HTERT RPE-1 (cell line): ENCODE data around the gene USP6NL.

Source experiments
- in situ Hi-C: fragments of 300-500 bp; cut with MboI; formaldehyde crosslinking; loops from 4 replicates; pipeline ENCODE4 v1.14.3; 2020; ENCODE audit warnings: low sequenced_read_pairs

USP6NL gene

DNA sequence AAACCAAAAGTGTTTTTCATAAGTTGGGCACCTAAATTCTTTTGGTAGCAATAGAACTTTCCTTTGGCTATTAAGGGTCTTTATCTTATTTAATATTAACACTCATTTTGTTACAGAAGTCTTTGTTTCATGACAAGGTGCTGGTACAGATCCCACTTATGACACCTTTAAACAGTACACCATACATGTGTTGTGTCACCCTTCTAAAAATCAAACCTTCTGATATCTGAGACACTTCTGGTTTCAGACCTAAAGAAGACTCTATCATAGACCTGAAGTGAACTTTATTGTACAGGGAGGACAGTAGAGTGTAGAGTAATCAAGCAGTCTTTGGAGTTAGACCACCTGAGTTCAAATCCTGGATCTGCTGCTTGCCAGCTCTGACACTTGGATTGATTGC, 5.8 kb upstream of the USP6NL start:
- in situ Hi-C loops = no loop called here

DNA sequence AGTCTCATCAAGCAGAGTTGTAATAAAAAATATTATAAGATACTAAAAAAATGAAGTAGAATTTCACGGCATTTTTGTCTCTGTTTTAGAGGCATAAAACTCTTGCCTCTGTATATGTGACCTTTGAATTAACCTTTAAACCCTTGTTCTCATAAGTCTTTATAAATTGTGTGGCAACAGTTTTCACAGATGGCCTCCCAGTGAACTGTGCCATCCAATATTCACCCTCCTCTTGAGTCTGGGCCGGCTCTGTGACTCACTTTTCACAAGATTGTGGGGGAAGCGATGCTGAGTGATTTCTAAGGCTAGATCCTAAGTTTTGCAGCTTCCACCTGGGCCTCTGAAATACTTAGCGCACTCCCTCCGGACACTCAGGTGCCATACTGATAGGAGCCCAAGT, 4.6 kb upstream of the USP6NL start:
- in situ Hi-C loops = no loop called here

DNA sequence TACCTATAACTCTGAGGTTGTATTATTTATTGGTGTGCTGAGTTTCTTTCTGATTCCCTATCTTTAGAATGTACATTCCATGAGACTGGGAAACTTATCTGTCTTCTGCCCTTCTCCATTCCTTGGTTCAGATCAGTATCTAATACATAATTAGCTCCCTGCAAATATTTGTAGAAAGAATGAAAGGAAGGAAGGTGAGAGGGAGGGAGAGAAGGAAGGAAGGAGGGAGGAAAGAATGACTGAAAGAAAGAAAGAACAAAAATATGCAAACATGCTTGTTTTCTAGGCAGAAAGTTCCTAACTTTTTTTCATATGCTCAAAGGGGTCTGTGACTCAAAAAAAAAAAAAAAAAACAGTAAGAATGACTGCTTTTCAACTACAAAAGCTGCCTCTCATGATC, 3.9 kb upstream of the USP6NL start:
- in situ Hi-C loops = no loop called here

DNA sequence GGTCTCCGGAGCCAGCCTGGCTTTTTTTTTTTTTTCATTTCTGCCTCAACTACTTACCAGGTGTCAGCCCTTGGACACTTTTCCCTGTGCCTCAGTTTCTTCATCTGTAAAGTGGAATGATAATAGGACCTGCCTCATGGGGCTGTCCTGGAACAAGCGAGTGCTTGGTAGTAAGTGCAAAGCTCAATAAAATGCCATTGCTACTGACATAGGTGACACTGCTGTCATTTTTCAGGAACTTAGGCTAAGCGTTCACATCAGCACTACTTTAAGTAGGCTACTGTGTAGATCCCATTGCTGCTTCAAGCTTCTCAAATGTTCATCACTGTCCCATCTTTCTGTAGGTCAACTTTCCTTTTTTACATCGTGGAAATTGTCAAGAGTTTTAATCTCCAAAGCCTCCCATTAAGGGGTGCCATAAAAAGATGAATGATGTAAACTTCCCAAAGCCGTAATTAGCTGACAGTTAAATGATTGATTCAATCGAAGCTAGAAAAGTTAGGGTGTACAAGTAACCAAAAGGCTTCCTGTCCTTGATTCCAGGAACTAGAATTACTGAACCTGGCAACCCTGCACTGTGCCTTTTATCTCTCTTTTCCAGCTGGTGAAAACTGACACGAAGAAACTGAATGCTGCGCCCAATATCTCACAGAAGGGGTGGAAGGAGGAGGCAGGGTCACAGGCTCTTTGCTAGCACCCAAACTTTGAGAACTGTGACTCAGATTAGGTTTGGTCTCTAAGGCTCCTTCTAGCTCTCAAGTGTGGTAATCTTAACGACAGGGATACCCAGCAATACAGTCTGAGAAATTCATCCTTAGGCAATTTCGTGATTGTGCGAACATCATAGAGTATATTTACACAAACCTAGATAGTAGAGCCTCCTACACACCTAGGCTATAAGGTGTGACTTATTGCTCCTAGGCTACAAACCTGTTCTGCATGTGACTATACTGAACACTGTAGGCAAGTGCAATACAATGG, 861 bp upstream of the USP6NL start:
- in situ Hi-C loops = no loop called here

DNA sequence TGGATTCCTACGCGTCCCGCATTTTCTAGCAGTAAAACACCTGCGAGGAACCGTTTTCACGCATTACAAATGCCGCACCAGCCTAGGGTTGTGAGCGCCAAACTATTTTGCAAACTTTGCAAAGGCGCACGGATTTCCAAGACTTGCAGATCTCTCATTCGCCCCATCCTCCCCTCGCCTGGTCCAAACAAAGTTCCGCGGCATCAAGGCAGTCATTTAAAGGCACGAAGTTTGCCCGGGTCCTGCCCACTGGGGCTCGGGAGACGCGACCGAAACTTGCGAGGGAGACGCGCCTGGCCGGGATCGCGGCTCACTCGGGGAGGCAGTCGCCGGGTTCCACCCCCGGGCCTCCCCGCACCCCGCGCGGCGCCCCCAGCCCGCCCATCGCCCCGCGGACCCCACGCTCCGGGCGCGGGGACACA, 613 bp downstream of the USP6NL start:
- in situ Hi-C loops = no loop called here

DNA sequence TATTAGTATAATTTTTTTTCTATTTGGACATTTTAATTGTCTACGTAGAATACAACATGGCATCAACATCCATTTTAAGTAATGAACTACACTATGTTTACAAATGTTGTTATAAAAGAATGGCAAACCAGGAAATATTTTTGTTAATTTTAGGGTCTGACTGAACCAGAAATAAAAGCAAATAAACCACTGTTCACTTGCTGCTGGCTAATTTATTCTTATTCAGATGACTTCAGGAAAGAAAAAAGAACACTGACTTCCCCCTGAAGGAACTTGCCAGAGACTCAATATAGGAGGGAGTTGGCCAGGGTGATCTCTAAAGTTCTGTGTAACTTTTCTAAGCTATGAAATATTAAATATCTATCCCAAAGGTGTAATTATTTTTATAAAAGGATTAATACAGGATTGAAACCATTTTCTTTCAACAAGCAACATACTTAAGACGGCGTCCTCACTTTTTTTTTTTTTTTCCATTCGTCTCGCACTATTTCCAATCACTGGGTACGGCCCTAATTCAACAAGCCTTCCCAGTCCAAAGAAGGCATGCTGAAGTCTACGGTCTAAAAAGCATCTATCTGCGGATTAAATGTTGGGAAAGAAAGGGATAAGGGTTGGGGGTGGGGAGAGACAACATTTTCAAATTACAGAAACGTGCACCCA, 1.2 kb downstream of the USP6NL start:
- in situ Hi-C loops = no loop called here

DNA sequence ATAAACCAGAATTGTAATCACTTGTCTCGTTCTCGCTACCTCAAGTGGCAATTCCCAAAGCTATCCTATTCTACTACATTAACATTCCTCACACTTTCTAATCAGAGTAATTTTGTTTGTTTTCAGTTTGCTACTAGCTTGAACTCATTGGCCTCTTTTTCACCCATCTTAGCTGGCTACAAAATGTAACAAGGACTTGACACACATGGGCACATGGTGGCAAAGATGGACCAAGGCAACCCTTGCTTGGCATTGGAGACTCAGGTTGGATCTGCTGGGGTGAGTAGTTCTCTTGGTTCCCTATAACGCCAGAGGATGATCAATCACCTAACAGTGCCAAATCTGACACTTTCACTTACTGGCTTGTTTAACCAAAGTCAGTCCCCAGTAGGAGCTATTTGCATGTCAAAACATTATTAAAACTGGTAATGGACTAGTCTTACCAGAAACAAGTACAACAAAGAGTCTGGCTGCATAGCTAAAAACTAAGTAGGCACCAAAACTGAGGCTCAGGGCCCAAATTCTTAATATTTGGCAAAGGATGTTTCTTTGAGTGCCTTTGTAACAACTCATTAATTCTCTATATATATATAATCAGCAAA, 1.9 kb downstream of the USP6NL start:
- in situ Hi-C loops = no loop called here

DNA sequence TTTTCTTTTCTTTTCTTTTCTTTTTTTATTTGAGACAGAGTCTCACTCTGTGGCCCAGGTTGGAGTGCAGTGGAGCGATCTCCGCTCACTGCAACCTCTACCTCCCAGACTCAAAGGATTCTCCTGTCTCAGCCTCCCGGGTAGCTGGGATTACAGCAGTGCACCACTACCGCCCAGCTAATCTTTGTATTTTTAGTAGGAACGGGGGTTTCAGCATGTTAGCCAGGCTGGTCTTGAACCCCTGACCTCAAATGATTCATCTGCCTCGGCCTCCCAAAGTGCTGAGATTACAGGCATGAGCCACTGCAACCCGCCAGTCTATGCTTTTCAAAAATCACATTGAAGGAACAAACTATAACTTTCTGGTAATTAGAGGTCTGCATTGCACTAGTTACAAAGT, 2.4 kb downstream of the USP6NL start:
- in situ Hi-C loops = no loop called here

DNA sequence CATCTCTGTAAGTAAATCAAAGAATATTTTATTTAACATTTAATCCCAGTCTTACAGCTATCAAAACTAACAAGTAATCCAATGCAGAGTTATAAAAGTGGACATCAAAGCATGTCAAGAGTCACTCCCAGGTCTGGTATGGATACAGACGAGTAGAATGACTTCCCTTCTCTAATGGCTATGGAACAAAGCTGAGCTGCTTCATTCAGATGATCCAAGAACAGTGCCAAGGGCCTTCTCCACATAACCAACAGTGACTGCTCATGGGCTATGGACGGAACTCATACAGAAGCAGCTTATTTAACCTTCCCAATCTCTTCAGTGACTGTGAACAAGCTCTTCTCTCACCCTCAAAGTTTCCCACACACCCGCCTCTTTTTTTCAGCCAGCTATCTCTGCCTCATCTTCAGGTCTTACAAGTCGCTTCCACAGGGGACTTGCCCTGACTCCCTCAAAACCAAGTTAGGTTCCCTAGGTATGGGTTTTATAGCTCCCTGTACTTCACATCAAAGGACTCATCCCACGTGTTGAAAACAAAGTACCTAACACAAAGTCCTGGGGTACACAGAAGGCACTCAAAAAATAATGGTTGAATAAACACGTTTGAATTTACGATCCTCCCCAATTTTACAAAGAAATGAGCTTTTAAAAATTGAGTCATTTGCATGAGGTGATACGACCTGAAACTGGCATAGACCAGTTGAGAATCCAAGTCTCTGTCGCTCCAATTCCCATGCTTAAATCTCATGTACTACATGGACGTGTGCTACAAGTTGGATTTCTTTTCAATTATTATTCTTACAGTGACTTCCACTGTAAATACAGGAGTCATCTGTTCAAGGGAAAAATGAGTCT, 3.1 kb downstream of the USP6NL start:
- in situ Hi-C loops = no loop called here

DNA sequence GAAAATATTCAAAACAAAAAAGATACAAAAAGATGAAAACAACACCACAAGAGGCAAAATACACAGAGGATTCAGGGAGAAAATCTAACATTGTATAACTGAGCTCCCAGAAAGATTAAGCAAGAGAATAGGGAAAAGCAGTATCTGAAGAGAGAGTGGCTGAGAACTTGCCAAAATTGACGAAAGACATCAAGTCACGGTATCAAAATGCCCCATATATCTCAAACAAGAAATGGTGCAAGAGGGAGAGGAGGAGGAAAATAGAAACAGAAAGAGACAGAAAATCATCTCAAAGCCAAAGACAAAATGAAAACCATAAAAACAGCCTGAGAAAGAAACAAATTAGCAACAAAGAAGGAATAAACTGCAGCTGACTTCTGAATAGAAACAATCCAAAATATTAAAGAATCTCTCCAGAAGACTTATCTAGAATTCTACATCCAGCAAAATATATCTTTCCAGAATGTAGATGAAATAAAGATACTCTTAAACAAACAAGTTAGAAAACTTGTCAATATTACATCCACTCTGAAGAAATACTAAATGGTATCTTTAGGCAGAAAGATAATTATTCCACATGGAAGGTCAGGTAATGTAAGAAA, 5.5 kb downstream of the USP6NL start:
- in situ Hi-C loops = no loop called here

DNA sequence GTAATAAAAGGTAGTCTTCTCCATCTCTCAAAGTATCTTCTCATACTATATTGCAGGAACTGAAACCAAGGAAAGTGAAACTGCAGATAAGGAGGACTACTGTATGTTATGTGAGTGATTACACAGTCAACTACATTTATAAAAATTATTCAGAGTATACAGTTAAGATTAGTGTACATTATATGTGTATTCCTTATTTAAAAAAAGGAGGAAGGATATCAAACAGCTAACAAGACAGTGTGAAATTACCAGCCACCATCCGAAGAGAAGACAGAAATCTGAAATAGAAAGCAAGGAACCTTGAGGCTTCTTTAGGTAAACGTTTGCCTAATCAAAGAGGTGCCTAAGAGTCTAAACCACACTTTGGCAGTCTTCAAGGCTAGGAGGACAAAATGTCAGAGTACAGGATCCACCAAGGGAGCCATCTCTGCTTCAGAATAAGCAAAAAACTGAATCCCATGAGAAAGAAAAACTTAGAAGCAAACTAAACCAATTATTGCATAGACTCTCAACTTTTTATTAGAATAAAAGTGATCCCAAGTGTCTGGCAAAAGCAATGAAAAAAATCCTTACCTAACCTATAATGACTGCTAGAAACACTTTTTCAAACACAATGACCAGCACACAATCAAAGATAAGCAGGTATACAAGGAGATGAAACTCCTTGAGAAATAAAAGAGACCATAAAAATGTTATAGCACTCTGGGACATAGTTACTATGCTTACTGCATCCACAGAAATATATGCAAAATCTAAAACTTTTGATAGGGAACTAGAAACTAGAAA, 6.4 kb downstream of the USP6NL start:
- in situ Hi-C loops = no loop called here

DNA sequence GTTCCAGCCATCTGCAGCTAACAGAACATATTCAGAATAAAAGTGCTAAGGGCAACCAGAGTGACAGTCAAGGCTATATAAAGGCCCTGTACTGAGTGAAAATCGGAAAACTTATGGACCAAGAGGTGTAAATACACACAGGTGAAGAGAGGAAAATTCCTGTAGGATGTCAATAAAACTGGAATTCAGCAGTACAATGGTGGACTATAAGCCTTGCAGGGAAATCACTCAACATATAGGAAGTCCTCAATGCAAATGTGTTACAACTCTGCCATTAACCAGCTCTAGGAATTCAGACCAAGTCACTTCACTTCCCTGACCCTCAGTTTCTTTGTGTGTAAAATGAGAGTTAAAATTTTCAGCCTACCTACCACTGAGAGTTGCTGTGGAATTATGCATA, 7.7 kb downstream of the USP6NL start:
- in situ Hi-C loops = no loop called here

DNA sequence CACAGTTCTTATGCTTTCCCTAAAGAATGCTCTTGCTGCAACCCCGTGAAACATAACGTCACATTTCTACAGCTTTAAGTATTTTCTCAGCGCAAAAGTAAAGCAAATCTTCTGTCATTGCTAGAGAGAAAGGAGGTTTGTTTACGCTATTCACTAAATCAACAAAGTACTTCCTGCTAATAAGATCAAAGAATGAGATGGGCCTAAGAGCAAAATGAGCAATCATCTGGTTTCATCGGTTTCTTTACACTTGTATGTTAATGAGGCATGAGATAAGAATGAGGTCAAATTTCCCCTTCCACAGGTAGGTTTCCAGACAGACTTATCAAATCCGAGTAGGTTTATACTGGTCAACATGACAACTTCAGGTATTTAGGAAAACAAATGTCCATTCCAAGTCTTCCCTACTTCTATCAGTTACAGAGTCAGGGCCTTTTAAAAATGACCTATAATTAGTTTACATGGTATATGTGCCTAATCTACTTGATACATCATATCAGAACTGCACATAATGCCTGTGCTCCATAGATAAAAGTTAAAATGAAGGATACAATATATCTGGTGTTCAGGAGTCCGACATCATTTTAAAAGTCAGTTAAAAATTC, 8.4 kb downstream of the USP6NL start:
- in situ Hi-C loops = no loop called here

DNA sequence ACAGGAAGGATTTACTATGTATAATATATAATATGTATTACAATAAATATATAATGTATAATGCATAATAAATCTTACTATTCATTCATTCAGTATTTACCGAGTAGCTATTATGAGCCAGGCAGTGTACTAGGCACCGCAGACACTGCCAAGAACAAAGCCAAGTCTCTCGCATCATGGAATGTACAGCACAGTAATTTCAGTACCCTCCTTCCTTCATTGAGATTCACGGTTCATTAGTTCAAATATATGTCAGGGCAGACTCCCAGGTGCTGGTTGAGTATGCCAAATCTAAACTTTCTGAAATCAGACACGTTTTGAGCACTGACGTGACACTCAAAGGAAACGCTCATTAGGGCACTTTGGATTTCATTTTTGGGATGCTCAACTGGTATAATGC, 9.1 kb downstream of the USP6NL start:
- in situ Hi-C loops = no loop called here

DNA sequence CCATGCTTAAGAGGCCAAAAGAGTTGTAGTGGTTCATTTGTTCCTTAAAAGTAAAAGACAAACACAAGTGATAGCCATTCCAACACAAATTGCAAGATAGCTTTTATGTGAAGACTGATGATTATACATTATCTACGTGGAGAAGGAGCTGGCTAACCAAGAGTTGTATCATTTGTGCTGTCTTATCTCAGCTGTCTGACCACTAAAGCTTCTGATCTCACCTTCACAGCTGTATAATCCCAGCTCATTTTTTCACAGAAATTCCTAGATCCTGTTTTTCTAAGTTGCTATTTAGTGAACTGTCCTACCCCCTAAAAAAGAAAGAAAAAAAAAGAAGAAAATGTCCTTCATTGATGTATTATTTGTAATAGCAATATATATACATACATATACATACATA, 9.8 kb downstream of the USP6NL start:
- in situ Hi-C loops = no loop called here

DNA sequence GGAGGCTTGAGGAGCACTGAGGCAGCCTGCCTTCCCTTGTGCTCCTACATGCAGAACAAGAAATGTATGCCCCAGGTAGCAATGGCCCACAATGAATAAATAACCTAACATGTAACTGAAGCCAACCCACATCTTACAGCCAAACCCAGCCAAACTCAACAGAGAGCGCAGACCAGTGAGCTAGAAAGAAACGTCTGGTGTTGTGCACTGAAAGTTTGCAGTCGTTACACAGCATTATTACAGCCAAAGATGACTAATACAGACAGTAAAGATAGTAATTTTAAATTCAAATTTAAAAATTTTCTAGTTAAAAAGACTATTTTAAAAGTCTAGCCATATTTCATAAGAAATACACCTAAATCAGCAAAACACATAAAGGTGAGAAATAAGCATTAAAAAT, 11.2 kb downstream of the USP6NL start:
- in situ Hi-C loops = no loop called here

DNA sequence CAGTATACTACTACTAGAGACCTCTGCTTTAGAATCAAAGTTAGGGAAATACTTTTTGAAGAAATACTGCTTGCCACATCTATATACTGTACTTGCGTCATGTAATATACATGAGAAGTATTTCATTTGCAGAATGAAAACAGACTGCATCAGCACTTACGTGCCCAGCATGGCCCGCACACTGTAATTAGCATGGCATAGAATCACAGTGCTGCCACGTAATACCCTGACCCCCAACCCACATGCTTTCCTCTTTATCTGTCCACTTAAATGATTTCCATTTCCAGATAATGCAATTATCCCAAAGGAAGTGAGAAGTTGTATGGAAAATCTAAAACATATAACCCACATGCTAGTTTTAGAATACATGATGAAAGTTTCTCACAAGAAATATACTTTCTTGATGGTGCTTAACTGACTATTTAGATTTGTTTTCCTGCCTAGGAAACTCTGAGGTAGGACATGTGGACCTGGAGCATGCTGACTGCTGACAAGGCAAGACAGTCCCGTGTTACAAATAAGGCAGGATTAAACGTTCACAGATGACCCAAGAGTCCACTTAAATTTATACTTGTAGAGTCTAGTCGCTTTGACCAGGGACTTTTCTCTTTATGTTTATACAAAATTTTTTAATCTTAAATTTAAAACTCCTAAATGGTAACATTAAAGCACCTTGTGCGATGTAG, 12.6 kb downstream of the USP6NL start:
- in situ Hi-C loops = no loop called here

DNA sequence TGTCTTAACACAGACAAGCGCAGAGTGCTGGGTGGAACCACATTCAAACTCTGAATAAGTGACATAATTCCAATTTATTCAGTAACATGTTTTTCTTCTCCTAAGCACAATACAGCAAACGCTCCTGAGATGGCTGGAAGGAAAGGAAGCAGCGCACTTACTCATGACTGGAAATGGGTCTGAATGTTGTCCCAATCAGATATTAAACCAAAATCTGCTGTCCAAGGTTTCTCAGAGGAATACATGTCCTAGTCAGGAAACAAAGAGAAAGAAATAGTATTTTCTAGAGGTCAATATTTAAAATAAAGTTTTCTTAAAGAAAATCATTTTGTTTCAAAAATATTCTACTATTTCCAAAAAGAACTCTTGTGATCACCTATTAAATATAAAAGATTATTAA, 14.0 kb downstream of the USP6NL start:
- in situ Hi-C loops = no loop called here

DNA sequence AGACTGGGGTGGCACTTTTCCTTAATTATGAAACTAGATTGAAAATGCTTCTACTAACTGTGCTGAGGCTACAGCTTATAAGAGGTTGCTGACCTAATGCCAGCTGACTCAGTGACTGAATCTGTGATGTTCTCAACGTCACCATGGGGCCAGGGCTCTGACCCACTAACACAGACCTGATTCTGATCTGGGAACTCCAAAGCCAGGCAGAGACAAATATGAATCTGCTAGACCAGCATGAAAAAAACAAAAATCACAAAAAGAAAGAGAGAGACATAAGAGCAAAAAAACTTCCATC, 16.1 kb downstream of the USP6NL start:
- in situ Hi-C loops = no loop called here
